Sigmoid colon (tissue), 7 donors: ENCODE data around the gene ST8SIA4. TPM values are rescaled to one million over a fixed set of nuclear protein-coding genes. Genes with fewer than 3 reads are reported as not detected.

Experiments used
- DNase-seq: peaks from one replicate; pipeline ENCODE4 v3.0.0-alpha.2; 2019
- H3K27ac ChIP-seq, 4 donors: fragments of 200-600 bp; sonication (generic); one replicate each; pipeline ENCODE4 v1.5.1; 2016 to 2019; ENCODE audit warnings: mild to moderate bottlenecking in 1 of 4
- H3K27me3 ChIP-seq, 3 donors: fragments of 200-600 bp; sonication (generic); one replicate each; pipeline ENCODE4 v1.5.1; 2019; ENCODE audit warnings: mild to moderate bottlenecking in 1 of 3
- H3K36me3 ChIP-seq, 4 donors: fragments of 200-600 bp; sonication (generic); one replicate each; pipeline ENCODE4 v1.5.1; 2016 to 2019
- H3K4me1 ChIP-seq, 4 donors: fragments of 200-600 bp; sonication (generic); one replicate each; pipeline ENCODE4 v1.5.1; 2017 to 2019
- H3K4me3 ChIP-seq, 4 donors: fragments of 200-600 bp; sonication (generic); one replicate each; pipeline ENCODE4 v1.5.1; 2017 to 2019; ENCODE audit warnings: mild to moderate bottlenecking in 2 of 4, moderate library complexity in 1 of 4
- H3K9me3 ChIP-seq, 4 donors: fragments of 200-600 bp in 3 of 4; sonication (generic) in 3 of 4; one replicate each; pipeline versions ENCODE4 v1.5.1 to v1.6.1; 2013 to 2019
- CTCF ChIP-seq, 4 experiments: fragments of 450-650 bp in 3 of 4; fragments of 200-600 bp in 1 of 4; IDR thresholded peaks; one replicate each; pipeline ENCODE4 v1.5.1; 2016 to 2019; ENCODE audit warnings: antibody characterized with exemption in 4 of 4, mild to moderate bottlenecking in 3 of 4, moderate library complexity in 2 of 4
- EP300 ChIP-seq, 4 donors: sonication (generic); formaldehyde crosslinking; IDR thresholded peaks; one replicate each; pipeline ENCODE4 v1.6.1; 2017; ENCODE audit warnings: antibody characterized with exemption in 4 of 4
- POLR2A ChIP-seq, 2 donors: fragments of 450-650 bp; IDR thresholded peaks; one replicate each; pipeline ENCODE4 v1.6.1; 2016; ENCODE audit warnings: antibody characterized with exemption in 2 of 2, mild to moderate bottlenecking in 2 of 2, moderate library complexity in 2 of 2
- POLR2AphosphoS5 ChIP-seq, 4 donors: sonication (generic); formaldehyde crosslinking; IDR thresholded peaks; one replicate each; pipeline ENCODE4 v1.6.1; 2017; ENCODE audit warnings: antibody characterized with exemption in 4 of 4
- WGBS, 2 donors: extraction: QIAGEN DNeasy Blood & Tissue Kit; methylation state at CpG; one replicate each; pipeline ENCODE4 v1.1.7; 2013; 5-methylcytosine and 5-hydroxymethylcytosine counted together
- intact Hi-C: fragments of 100-400 bp; cut with DNase I; formaldehyde crosslinking; loops from one replicate; pipeline ENCODE4 v1.15.1; 2023
- polyA plus RNA-seq, 3 donors: library from polyadenylated mRNA; stranded (reverse); fragments of 200-250 nt; gene quantifications; one replicate each; pipeline ENCODE4 v1.2.3, GENCODE V29; 2013
- total RNA-seq, 4 donors: library from RNA; depleted of rRNA; stranded (reverse); fragments of >200 nt; gene quantifications; one replicate each; pipeline ENCODE4 v1.1.0, GENCODE V29; 2016
- donor health status: healthy with polysubstance abuse.
- donor health status: Bipolar disorder and iron deficiency.
- donor health status: healthy.

ST8SIA4 gene
- total and polyA plus RNA-seq, 7 donors = 0.60 to 8.3 (median 3.0) TPM

DNA sequence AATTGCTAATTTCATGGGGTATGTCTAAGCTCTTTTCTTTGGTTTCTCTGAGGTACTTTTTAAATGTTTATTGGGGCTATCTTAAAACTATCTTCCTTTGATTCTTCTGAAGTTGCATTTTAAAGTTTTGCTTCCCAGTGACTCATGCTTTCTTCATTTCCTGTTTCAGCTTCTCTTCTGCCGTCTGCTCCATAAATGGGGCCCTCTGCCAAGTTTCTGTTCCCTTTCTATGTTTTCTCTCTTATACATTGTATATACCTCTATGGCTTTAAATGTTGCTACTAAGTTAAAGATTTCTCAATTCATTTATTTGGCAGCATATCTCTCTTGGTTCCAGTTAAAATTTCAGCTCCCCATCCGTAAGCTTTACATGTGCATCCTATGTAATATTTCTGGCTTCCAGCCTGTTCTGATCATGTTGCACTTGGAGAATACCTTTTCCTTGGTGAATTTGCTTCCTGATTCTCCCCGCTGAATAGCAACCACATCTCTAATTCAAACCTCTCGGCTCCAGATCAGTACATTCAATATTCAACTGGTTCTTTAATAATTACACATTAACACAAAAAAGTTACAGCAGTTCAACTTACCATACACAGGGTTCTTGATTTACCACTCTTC lies 125.3 kb downstream of the ST8SIA4 start:
- 28 to 40% methylated on average over 4 of the region's 4 CpGs for whole genome bisulfite sequencing, 2 donors
- H3K27me3 ChIP-seq = no peaks in the 10 kb centered on the region
- TF ChIP-seq CTCF (IDR thresholded peaks at IDR 0.05) (no peak), POLR2AphosphoS5 (IDR thresholded peaks at IDR 0.05) (peak in 1 of 4 donors; percentile 8), POLR2A (IDR thresholded peaks at IDR 0.05) (no peak), EP300 (IDR thresholded peaks at IDR 0.05) (no peak)
- no peaks in the 10 kb centered on the region for H3K36me3 ChIP-seq
- DNase-seq = no peak
- no peaks in the 10 kb centered on the region for H3K9me3 ChIP-seq
- no peak overlapping the region for H3K27ac ChIP-seq
- H3K4me3 ChIP-seq = no peak overlapping the region
- no peaks in the 10 kb centered on the region for H3K4me1 ChIP-seq
- intact Hi-C loops = no loop called here

DNA sequence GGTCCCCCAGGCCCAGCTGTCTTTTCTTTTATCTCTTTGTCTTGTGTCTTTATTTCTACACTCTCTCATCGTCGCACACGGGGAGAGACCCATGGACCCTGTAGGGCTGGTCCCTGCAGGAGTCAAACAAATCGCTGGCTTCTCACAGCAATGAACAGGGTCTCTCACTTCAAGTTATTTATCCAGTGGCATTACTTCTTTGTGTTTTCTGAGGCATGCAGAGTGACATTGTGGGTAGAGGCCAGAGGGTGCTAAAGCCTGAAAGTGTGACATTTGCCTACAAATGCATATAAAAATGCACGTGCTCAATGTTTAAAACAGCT lies 127.6 kb downstream of the ST8SIA4 start:
- H3K36me3 ChIP-seq = no peaks in the 10 kb centered on the region
- TF ChIP-seq CTCF (IDR thresholded peaks at IDR 0.05) (no peak), POLR2AphosphoS5 (IDR thresholded peaks at IDR 0.05) (no peak), EP300 (IDR thresholded peaks at IDR 0.05) (no peak), POLR2A (IDR thresholded peaks at IDR 0.05) (no peak)
- no peaks in the 10 kb centered on the region for H3K4me1 ChIP-seq
- no peaks in the 10 kb centered on the region for H3K9me3 ChIP-seq
- 93% methylated on average over 5 of the region's 5 CpGs for WGBS, 2 donors
- DNase-seq = no peak
- no peak overlapping the region for H3K4me3 ChIP-seq
- no peak overlapping the region for H3K27ac ChIP-seq
- intact Hi-C loops = no loop called here
- no peaks in the 10 kb centered on the region for H3K27me3 ChIP-seq

DNA sequence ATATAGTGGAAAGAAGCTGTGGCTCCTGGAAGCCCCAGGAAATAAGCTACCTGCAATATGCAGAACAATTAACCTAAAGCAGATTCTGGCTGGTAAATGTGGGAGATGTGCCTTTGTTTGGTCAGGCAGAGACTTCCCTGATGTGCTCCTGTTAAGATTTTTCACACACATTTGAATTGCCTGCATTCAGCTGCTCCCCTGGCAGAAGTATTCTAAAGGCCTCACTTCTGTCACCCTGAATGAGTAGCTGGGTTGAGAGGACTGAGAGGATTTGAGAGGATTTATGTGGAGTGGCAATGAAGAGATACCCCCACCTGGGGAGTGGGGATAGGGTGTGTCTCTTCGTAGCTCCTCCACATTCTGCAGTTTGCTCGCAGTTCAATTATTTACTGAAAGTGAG lies 130.5 kb downstream of the ST8SIA4 start:
- Histone ChIP-seq H3K4me3 (no peak overlapping the region), H3K9me3 (no peaks in the 10 kb centered on the region), H3K27ac (no peak overlapping the region), H3K36me3 (no peaks in the 10 kb centered on the region), H3K27me3 (no peaks in the 10 kb centered on the region), H3K4me1 (no peaks in the 10 kb centered on the region)
- intact Hi-C loops = no loop called here
- no peak for TF ChIP-seq POLR2A (IDR thresholded peaks at IDR 0.05)
- no peak for DNase-seq
- WGBS, 2 donors = 67 to 73% methylated on average over 2 of the region's 2 CpGs

DNA sequence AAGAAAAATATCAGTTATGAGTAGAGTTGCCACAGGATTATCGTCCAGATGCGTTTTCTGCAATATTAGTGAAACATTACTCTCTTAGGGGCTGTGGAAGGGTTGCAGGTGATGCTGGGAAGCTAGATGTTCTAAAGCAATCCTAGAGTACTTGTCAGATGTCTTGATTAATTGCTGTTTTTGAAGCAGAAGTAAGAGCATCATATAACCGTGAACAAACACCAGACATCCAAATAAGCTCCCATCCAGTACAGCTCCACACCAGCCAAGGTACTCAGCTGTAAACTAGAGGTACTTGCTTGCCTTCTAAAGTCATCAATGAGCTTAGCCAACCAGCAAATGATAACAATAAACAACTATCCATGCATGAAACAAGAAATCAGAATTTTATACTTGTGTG lies 131.1 kb downstream of the ST8SIA4 start:
- no peaks in the 10 kb centered on the region for H3K4me1 ChIP-seq
- no peaks in the 10 kb centered on the region for H3K36me3 ChIP-seq
- no peak overlapping the region for H3K4me3 ChIP-seq
- no peak for TF ChIP-seq EP300 (IDR thresholded peaks at IDR 0.05)
- no peak for TF ChIP-seq POLR2AphosphoS5 (IDR thresholded peaks at IDR 0.05)
- no peak for TF ChIP-seq POLR2A (IDR thresholded peaks at IDR 0.05)
- TF ChIP-seq CTCF (IDR thresholded peaks at IDR 0.05) = no peak
- no peaks in the 10 kb centered on the region for H3K9me3 ChIP-seq
- no peak for DNase-seq
- 84 to 92% methylated on average over 3 of the region's 3 CpGs for WGBS, 2 donors
- H3K27me3 ChIP-seq = no peaks in the 10 kb centered on the region
- intact Hi-C loops = no loop called here
- no peak overlapping the region for H3K27ac ChIP-seq

DNA sequence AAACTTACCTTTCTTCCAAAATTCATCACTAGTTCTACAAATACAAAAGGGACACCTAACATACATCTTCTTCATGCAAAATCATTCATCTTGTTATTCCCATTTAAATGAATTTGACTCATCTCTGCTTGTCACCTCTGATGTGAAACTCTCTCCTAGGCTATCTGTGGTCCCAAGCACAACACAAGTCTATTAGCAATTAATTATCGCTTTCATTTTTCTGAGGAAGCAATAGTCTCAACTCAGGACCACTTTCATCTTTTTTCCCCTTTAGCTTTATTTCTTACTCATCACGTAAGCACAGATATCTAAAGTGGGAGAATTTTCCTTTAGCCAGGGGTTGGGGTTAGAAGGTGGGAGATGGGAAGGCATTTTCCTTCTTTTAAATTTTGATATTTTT lies 131.9 kb downstream of the ST8SIA4 start:
- DNase-seq = no peak
- no peaks in the 10 kb centered on the region for H3K36me3 ChIP-seq
- H3K27ac ChIP-seq = no peak overlapping the region
- H3K4me3 ChIP-seq = no peak overlapping the region
- intact Hi-C loops = no loop called here
- H3K27me3 ChIP-seq = no peaks in the 10 kb centered on the region
- H3K4me1 ChIP-seq = no peaks in the 10 kb centered on the region
- H3K9me3 ChIP-seq = no peaks in the 10 kb centered on the region
- WGBS, 2 donors = 67 to 72% methylated on average over 2 of the region's 2 CpGs
- no peak for TF ChIP-seq CTCF (IDR thresholded peaks at IDR 0.05)
- TF ChIP-seq POLR2AphosphoS5 (IDR thresholded peaks at IDR 0.05) = no peak
- TF ChIP-seq POLR2A (IDR thresholded peaks at IDR 0.05) = no peak
- no peak for TF ChIP-seq EP300 (IDR thresholded peaks at IDR 0.05)
